Right lobe of liver (tissue), 6 donors: ENCODE measurements around the gene POLD3. TPM values are rescaled to one million over a fixed set of nuclear protein-coding genes. Genes with fewer than 3 reads are reported as not detected.

ENCODE experiments used
- ATAC-seq, 4 donors: fragments of 200-7000 bp; cut with Tn5 transposase; one replicate each; pipeline ENCODE4 v1.9.1; 2020; ENCODE audit warnings: mild to moderate bottlenecking in 4 of 4, moderate library complexity in 4 of 4
- DNase-seq, 3 donors: peaks; one replicate each; pipeline ENCODE4 v3.0.0-alpha.2; 2020
- H3K27ac ChIP-seq, 3 donors: fragments of 200-600 bp; one replicate each; pipeline ENCODE4 v1.8.0; 2022
- H3K27me3 ChIP-seq, 2 donors: fragments of 200-600 bp; one replicate each; pipeline ENCODE4 v1.8.0; 2022
- H3K36me3 ChIP-seq, 4 donors: fragments of 200-600 bp; sonication (generic) in 1 of 4; one replicate each; pipeline versions ENCODE4 v1.5.1 to v1.8.0; 2017 to 2022; ENCODE audit warnings: control low read depth in 1 of 4
- H3K4me1 ChIP-seq, 4 donors: fragments of 200-600 bp; sonication (generic) in 1 of 4; one replicate each; pipeline versions ENCODE4 v1.5.1 to v1.8.0; 2017 to 2022; ENCODE audit warnings: control low read depth in 1 of 4
- H3K4me3 ChIP-seq, 3 donors: fragments of 200-600 bp; one replicate each; pipeline ENCODE4 v1.8.0; 2022
- H3K9me3 ChIP-seq, 4 donors: fragments of 200-600 bp; sonication (generic) in 1 of 4; one replicate each; pipeline versions ENCODE4 v1.5.1 to v1.8.0; 2017 to 2022; ENCODE audit warnings: control low read depth in 1 of 4
- CTCF ChIP-seq, 4 donors: fragments of 200-600 bp in 3 of 4; fragments of 450-650 bp in 1 of 4; IDR thresholded peaks; one replicate each; pipeline versions ENCODE4 v1.5.1 to v1.8.0; 2016 to 2022; ENCODE audit warnings: antibody characterized with exemption in 4 of 4, mild to moderate bottlenecking in 2 of 4
- POLR2A ChIP-seq: fragments of 450-650 bp; IDR thresholded peaks from one replicate; pipeline ENCODE4 v1.6.1; 2017; ENCODE audit warnings: antibody characterized with exemption, mild to moderate bottlenecking
- WGBS: methylation state at CpG from one replicate; pipeline ENCODE4 v1.1.6; 2018; ENCODE audit warnings: low coverage, low lambda C conversion rate; ENCODE audit not compliant: insufficient coverage; ENCODE audit errors: missing lambda C conversion rate; 5-methylcytosine and 5-hydroxymethylcytosine counted together
- intact Hi-C, 2 donors: fragments of 100-400 bp; cut with DNase I; formaldehyde crosslinking; loops; one replicate each; pipeline versions ENCODE4 v1.11.2 to v1.14.1; 2022
- total RNA-seq, 6 experiments: library from RNA; depleted of rRNA in 2 of 6; stranded (reverse); fragments of >200 nt in 2 of 6; fragmentation: NEBNext Ultra II Directional in 3 of 6; extraction: Animal tissue kit (Norgen Biotek cat#: 25700) in 3 of 6; gene quantifications; one replicate each; pipeline versions ENCODE4 v1.1.0 to v1.2.4, GENCODE V29; 2016 to 2023
- donor health status: DM: no; HTN: yes; CAD: no.
- donor health status: DM: no; HTN: no; CAD: no.
- donor health status: DM: no; HTN: no; CAD: no.
- donor health status: DM: no; HTN: yes; CAD: no.
- donor health status: DM: no; HTN: yes; CAD: no.

The POLD3 gene
- total RNA-seq, 6 experiments from 2014 or later, result 2.9 to 5.7 (median 5.1) TPM

GRCh38 chr11:74646215-74646614, 53.8 kb downstream of the POLD3 start:
- DNase-seq (no peak), ATAC-seq (no peak)
- intact Hi-C loops, result no loop called here
- Histone ChIP-seq H3K27me3 (no peaks in the 10 kb centered on the region), H3K36me3 (no peaks in the 10 kb centered on the region), H3K4me1 (peaks cover 0 to 15% (median 6%) of the 10 kb centered on the region in 4 donors), H3K9me3 (no peaks in the 10 kb centered on the region), H3K27ac (no peak overlapping the region), H3K4me3 (no peak overlapping the region)
- no peak for TF ChIP-seq CTCF (IDR thresholded peaks at IDR 0.05)
- TF ChIP-seq POLR2A, result no peak
- 98% methylated on average over 4 of the region's 4 CpGs for whole genome bisulfite sequencing

- H3K9me3 ChIP-seq, result no peaks in the 10 kb centered on the region
- H3K36me3 ChIP-seq, result no peaks in the 10 kb centered on the region
- peak in 1 of 4 donors; percentile 28 for ATAC-seq
- no peak overlapping the region for H3K27ac ChIP-seq
- no peak for DNase-seq
- 94% methylated on average over 3 of the region's 7 CpGs for WGBS
- TF ChIP-seq POLR2A (no peak), CTCF (IDR thresholded peaks at IDR 0.05) (no peak)
- peaks cover 0 to 15% (median 6%) of the 10 kb centered on the region in 4 donors for H3K4me1 ChIP-seq
- H3K4me3 ChIP-seq, result no peak overlapping the region
- intact Hi-C loops, result no loop called here
- no peaks in the 10 kb centered on the region for H3K27me3 ChIP-seq
Measured at GRCh38 chr11:74646954-74647353, 54.6 kb downstream of the POLD3 start.

GRCh38 chr11:74647404-74647803, 55.0 kb downstream of the POLD3 start:
- DNase-seq, result no peak
- no peaks in the 10 kb centered on the region for H3K27me3 ChIP-seq
- no peak overlapping the region for H3K4me3 ChIP-seq
- H3K9me3 ChIP-seq, result no peaks in the 10 kb centered on the region
- H3K27ac ChIP-seq, result no peak overlapping the region
- H3K4me1 ChIP-seq, result peaks cover 0 to 15% (median 6%) of the 10 kb centered on the region in 4 donors
- TF ChIP-seq POLR2A (no peak), CTCF (IDR thresholded peaks at IDR 0.05) (no peak)
- no peaks in the 10 kb centered on the region for H3K36me3 ChIP-seq
- no peak for ATAC-seq
- intact Hi-C loops, result no loop called here

- peak in 3 of 4 donors; percentile 30 to 70 (median 54) for ATAC-seq
- Histone ChIP-seq H3K36me3 (no peaks in the 10 kb centered on the region), H3K4me3 (no peak overlapping the region), H3K9me3 (no peaks in the 10 kb centered on the region), H3K4me1 (peaks cover 0 to 15% (median 6%) of the 10 kb centered on the region in 4 donors), H3K27me3 (no peaks in the 10 kb centered on the region), H3K27ac (no peak overlapping the region)
- no peak for TF ChIP-seq CTCF (IDR thresholded peaks at IDR 0.05)
- TF ChIP-seq POLR2A, result no peak
- intact Hi-C loops, result no loop called here
- DNase-seq, result no peak
- 22% methylated on average over 3 of the region's 3 CpGs for WGBS
Measured at GRCh38 chr11:74647831-74648230, 55.4 kb downstream of the POLD3 start.

GRCh38 chr11:74648894-74649293, 56.5 kb downstream of the POLD3 start:
- Histone ChIP-seq H3K27me3 (no peaks in the 10 kb centered on the region), H3K9me3 (no peaks in the 10 kb centered on the region), H3K27ac (no peak overlapping the region), H3K4me1 (peaks cover 0 to 15% (median 6%) of the 10 kb centered on the region in 4 donors), H3K36me3 (no peaks in the 10 kb centered on the region), H3K4me3 (no peak overlapping the region)
- 100% methylated on average over 4 of the region's 4 CpGs for WGBS
- no peak for ATAC-seq
- intact Hi-C loops, result no loop called here
- no peak for DNase-seq
- no peak for TF ChIP-seq CTCF (IDR thresholded peaks at IDR 0.05)
- TF ChIP-seq POLR2A, result no peak
